IMR-90 (cell line): ENCODE measurements around the gene MDFIC2.

Experiments
- POLR2A ChIP-seq: IDR thresholded peaks from 2 replicates; pipeline ENCODE4 v1.6.1; 2012; ENCODE audit warnings: mild to moderate bottlenecking, low read depth, low read length
- TF ChIP-seq, protein P1 (sequence below): conservative IDR thresholded peaks from 2 replicates; pipeline ENCODE4 v1.5.1; 2012; ENCODE audit warnings: mild to moderate bottlenecking, low read depth, low read length, improper control_type of control experiment

DNA sequence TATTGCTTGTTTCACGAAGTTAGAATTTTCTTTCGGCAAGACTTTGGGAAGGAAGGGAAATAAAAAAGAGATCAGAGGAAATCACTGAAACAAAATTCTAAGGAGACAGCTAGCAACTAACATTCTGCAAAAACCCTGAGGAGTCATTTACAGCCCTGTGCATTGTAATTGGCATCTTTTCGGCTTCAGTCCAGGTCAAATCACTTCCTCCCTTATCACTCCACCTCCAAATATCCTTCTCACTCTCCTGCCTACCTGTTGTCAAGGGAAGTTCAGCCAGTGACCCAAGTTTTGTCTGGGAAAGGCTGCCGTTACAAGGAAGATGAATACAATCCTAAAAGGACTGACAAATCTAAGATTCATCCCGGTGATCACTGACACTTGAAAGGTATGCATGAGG lies 39.6 kb downstream of the MDFIC2 start:
- TF ChIP-seq, protein P1, sequence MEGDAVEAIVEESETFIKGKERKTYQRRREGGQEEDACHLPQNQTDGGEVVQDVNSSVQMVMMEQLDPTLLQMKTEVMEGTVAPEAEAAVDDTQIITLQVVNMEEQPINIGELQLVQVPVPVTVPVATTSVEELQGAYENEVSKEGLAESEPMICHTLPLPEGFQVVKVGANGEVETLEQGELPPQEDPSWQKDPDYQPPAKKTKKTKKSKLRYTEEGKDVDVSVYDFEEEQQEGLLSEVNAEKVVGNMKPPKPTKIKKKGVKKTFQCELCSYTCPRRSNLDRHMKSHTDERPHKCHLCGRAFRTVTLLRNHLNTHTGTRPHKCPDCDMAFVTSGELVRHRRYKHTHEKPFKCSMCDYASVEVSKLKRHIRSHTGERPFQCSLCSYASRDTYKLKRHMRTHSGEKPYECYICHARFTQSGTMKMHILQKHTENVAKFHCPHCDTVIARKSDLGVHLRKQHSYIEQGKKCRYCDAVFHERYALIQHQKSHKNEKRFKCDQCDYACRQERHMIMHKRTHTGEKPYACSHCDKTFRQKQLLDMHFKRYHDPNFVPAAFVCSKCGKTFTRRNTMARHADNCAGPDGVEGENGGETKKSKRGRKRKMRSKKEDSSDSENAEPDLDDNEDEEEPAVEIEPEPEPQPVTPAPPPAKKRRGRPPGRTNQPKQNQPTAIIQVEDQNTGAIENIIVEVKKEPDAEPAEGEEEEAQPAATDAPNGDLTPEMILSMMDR = no peak
- TF ChIP-seq POLR2A = no peak
